ENCODE measurements around the gene GPS1. TPM values are rescaled to one million over a fixed set of nuclear protein-coding genes. Genes with fewer than 3 reads are reported as not detected.

GPS1 gene
- total and polyA plus RNA-seq, 9 of the 15 experiments (the other 6 are each of a cell fraction or from before 2014, with no cell fraction given): 3.1 to 167 (median 69.9) TPM

DNA sequence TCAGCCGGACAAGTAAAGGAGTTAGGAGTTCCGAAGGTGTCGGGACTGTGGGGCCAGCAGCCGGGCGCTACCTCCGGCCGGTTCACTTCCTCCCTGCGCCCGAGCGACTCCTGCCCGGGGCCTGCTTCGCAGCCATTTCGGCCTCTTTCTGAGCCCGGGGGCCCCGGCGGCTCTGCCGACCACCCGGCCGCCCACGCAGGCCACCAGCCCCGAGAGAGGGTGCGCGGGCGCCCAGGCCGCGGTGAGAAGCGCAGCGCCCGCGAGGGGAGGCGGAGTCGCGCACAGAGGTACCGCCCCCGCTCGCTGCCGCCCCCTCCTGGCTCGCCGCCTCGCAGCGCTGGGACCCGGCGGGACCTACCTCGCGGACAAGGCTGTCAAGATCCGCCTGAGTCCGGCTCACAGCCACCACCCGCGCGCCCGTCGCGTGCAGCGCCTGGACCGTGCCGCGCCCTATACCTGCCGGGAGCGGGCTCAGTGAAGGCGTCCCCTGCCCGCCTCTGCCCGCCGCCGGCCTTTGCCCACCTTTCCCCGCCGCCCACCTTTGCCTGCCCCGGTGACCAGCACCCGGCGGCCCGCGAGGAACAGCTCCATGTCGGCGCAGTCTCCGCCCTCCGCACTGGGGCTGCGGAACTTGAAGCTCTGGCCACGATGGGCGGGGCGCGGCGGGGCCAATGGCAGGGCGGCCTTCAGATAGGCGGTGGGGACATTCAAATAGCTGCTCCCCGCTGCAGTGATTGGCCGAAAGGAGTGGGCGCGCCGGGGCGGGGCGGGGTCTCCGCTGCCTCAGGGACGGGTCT is 14.4 kb upstream of the GPS1 start, which contains the start of gene DCXR (continued):
- TF ChIP-seq, protein P1, sequence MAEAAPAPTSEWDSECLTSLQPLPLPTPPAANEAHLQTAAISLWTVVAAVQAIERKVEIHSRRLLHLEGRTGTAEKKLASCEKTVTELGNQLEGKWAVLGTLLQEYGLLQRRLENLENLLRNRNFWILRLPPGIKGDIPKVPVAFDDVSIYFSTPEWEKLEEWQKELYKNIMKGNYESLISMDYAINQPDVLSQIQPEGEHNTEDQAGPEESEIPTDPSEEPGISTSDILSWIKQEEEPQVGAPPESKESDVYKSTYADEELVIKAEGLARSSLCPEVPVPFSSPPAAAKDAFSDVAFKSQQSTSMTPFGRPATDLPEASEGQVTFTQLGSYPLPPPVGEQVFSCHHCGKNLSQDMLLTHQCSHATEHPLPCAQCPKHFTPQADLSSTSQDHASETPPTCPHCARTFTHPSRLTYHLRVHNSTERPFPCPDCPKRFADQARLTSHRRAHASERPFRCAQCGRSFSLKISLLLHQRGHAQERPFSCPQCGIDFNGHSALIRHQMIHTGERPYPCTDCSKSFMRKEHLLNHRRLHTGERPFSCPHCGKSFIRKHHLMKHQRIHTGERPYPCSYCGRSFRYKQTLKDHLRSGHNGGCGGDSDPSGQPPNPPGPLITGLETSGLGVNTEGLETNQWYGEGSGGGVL (CRISPR knock-in tag; IDR thresholded peaks at IDR 0.05): no peak
- TF ChIP-seq ZNF785 (CRISPR knock-in tag; IDR thresholded peaks at IDR 0.05) (no peak), CBFB (CRISPR knock-in tag; IDR thresholded peaks at IDR 0.05) (no peak), U2AF2 (optimal IDR thresholded peaks at IDR 0.05; ENCODE audit: low read depth, low read length) (no peak), NONO (IDR thresholded peaks at IDR 0.05; ENCODE audit: low read depth in 2 of 2, low read length in 1 of 2) (peak; percentile 80 to 98; a peak in 3 of 4 replicates), RFX1 (IDR thresholded peaks at IDR 0.05) (no peak), SMARCB1 (IDR thresholded peaks at IDR 0.05; ENCODE audit: insufficient read length, low read depth) (no peak), CREM (IDR thresholded peaks at IDR 0.05; ENCODE audit: low read depth) (peak; percentile 61; the same call in 1 of the 2 replicates), RBBP5 (IDR thresholded peaks at IDR 0.05; ENCODE audit: borderline replicate concordance, insufficient read depth, low read length, poor library complexity, severe bottlenecking) (peak; percentile 43), MAFF (IDR thresholded peaks at IDR 0.05; ENCODE audit: low read length) (no peak), CBFA2T2 (conservative IDR thresholded peaks at IDR 0.05) (no peak), KDM5B (IDR thresholded peaks at IDR 0.05; ENCODE audit: insufficient replicate concordance, low read depth, low read length) (peak; percentile 76), ARHGAP35 (IDR thresholded peaks at IDR 0.05; ENCODE audit: partially characterized antibody) (no peak), RCOR1 (IDR thresholded peaks at IDR 0.05; ENCODE audit: borderline replicate concordance in 1 of 2, low read depth in 2 of 2, low read length in 2 of 2) (peak in 1 of 2 experiments; percentile 36; a peak in 1 of 4 replicates), HDAC2 (IDR thresholded peaks at IDR 0.05) (peak; percentile 71), TSC22D4 (tag; IDR thresholded peaks at IDR 0.05) (no peak), ZNF644 (tag; IDR thresholded peaks at IDR 0.05; ENCODE audit: low read depth) (no peak), SMAD1 (IDR thresholded peaks at IDR 0.05; ENCODE audit: low read depth, low read length, partially characterized antibody) (no peak), CAMTA2 (CRISPR knock-in tag; conservative IDR thresholded peaks at IDR 0.05) (no peak)
- TF ChIP-seq, protein P2, sequence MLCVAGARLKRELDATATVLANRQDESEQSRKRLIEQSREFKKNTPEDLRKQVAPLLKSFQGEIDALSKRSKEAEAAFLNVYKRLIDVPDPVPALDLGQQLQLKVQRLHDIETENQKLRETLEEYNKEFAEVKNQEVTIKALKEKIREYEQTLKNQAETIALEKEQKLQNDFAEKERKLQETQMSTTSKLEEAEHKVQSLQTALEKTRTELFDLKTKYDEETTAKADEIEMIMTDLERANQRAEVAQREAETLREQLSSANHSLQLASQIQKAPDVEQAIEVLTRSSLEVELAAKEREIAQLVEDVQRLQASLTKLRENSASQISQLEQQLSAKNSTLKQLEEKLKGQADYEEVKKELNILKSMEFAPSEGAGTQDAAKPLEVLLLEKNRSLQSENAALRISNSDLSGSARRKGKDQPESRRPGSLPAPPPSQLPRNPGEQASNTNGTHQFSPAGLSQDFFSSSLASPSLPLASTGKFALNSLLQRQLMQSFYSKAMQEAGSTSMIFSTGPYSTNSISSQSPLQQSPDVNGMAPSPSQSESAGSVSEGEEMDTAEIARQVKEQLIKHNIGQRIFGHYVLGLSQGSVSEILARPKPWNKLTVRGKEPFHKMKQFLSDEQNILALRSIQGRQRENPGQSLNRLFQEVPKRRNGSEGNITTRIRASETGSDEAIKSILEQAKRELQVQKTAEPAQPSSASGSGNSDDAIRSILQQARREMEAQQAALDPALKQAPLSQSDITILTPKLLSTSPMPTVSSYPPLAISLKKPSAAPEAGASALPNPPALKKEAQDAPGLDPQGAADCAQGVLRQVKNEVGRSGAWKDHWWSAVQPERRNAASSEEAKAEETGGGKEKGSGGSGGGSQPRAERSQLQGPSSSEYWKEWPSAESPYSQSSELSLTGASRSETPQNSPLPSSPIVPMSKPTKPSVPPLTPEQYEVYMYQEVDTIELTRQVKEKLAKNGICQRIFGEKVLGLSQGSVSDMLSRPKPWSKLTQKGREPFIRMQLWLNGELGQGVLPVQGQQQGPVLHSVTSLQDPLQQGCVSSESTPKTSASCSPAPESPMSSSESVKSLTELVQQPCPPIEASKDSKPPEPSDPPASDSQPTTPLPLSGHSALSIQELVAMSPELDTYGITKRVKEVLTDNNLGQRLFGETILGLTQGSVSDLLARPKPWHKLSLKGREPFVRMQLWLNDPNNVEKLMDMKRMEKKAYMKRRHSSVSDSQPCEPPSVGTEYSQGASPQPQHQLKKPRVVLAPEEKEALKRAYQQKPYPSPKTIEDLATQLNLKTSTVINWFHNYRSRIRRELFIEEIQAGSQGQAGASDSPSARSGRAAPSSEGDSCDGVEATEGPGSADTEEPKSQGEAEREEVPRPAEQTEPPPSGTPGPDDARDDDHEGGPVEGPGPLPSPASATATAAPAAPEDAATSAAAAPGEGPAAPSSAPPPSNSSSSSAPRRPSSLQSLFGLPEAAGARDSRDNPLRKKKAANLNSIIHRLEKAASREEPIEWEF (CRISPR knock-in tag; IDR thresholded peaks at IDR 0.05): no peak
- TF ChIP-seq, protein P3, sequence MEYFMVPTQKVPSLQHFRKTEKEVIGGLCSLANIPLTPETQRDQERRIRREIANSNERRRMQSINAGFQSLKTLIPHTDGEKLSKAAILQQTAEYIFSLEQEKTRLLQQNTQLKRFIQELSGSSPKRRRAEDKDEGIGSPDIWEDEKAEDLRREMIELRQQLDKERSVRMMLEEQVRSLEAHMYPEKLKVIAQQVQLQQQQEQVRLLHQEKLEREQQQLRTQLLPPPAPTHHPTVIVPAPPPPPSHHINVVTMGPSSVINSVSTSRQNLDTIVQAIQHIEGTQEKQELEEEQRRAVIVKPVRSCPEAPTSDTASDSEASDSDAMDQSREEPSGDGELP (CRISPR knock-in tag; IDR thresholded peaks at IDR 0.05; ENCODE audit: borderline replicate concordance): peak; percentile 84

Data from K562 (cell line).